ENCODE results near the gene HNRNPDL.

GRCh38 chr4:82428969-82429727 lies 1.1 kb downstream of the HNRNPDL start:
- no peak for TF ChIP-seq EZH2 (IDR thresholded peaks at IDR 0.05; ENCODE audit: insufficient read depth, poor library complexity, severe bottlenecking)
- no peak for TF ChIP-seq EZH2phosphoT487 (IDR thresholded peaks at IDR 0.05; ENCODE audit: insufficient read depth, low read depth)

Data from GM23248 (cell line).